Measurements from ENCODE around the gene GRID1. TPM values are rescaled to one million over a fixed set of nuclear protein-coding genes. Genes with fewer than 3 reads are reported as not detected.

The GRID1 gene
- total RNA-seq, 1 donor: not detected

DNA sequence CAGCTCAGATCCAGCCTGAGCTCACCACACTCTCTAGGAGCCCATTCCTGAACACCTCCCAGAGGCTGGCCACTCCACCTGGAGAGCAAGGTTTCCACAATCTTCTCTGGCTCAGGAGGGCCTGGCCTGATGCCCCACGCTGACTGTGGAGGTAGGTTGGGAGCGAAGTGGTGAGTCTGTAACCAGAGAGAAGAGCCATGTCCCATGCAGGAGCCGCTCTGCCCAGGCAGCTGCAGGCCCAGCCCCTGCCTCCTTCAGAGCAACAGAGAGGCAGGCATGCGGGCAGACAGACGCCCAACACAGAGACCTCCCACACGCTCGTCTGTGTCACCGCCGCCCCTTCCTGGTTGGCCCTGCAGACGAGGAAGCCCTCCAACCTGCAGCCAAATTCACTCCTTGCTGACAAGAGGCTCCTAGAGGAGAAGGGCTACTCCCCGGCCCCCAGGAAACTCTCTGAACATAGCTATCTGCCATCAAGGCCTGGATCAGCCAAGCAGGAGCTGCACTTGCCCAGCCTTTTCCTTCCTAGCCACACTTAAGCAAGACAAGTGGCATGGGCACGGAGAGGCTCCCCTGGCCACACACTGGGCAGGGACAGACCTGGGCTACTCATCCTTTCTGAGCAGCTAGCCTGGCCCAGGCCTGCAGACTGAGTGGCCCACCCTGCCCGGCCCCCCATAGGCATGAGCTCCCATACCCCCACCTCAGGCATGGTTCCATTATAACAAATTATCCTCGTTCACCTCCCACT, 101.9 kb downstream of the GRID1 start:
- TF ChIP-seq, protein P1, sequence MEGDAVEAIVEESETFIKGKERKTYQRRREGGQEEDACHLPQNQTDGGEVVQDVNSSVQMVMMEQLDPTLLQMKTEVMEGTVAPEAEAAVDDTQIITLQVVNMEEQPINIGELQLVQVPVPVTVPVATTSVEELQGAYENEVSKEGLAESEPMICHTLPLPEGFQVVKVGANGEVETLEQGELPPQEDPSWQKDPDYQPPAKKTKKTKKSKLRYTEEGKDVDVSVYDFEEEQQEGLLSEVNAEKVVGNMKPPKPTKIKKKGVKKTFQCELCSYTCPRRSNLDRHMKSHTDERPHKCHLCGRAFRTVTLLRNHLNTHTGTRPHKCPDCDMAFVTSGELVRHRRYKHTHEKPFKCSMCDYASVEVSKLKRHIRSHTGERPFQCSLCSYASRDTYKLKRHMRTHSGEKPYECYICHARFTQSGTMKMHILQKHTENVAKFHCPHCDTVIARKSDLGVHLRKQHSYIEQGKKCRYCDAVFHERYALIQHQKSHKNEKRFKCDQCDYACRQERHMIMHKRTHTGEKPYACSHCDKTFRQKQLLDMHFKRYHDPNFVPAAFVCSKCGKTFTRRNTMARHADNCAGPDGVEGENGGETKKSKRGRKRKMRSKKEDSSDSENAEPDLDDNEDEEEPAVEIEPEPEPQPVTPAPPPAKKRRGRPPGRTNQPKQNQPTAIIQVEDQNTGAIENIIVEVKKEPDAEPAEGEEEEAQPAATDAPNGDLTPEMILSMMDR (IDR thresholded peaks at IDR 0.05; ENCODE audit: insufficient read depth, low read depth, low read length): no peak
- no peak overlapping the region for H3K4me3 ChIP-seq (ENCODE audit: low read depth, low read length)
- DNase-seq (ENCODE audit: low read depth): no peak

DNA sequence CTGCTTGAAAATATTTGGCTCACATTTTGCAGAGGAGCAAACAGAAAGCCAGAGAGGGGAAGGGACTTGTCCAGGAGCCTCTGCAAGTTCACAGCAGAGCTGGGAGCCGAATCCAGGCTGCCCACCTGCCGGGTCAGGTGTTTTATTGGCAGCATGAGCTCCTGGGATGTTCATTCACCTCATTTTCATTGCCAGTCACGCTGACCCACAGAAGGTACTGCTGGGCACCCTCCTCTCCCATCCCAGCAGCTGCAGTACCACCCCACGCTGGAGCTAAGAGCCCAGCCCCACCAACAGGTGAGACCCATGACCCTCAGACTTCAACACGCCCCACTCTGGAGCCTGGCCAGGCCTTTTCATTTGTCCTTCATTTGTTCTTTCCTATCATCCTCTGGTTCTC, 102.7 kb downstream of the GRID1 start:
- H3K4me3 ChIP-seq (ENCODE audit: low read depth, low read length): no peak overlapping the region
- no peak for DNase-seq (ENCODE audit: low read depth)
- TF ChIP-seq, protein P1 (IDR thresholded peaks at IDR 0.05; ENCODE audit: insufficient read depth, low read depth, low read length): no peak

GRCh38 chr10:86263209-86263608, 103.4 kb downstream of the GRID1 start:
- DNase-seq (ENCODE audit: low read depth): no peak
- TF ChIP-seq, protein P1 (IDR thresholded peaks at IDR 0.05; ENCODE audit: insufficient read depth, low read depth, low read length): no peak
- no peak overlapping the region for H3K4me3 ChIP-seq (ENCODE audit: low read depth, low read length)

GRCh38 chr10:86262688-86263181, 103.9 kb downstream of the GRID1 start:
- TF ChIP-seq, protein P1 (IDR thresholded peaks at IDR 0.05; ENCODE audit: insufficient read depth, low read depth, low read length): no peak
- DNase-seq (ENCODE audit: low read depth): no peak
- no peak overlapping the region for H3K4me3 ChIP-seq (ENCODE audit: low read depth, low read length)

DNA sequence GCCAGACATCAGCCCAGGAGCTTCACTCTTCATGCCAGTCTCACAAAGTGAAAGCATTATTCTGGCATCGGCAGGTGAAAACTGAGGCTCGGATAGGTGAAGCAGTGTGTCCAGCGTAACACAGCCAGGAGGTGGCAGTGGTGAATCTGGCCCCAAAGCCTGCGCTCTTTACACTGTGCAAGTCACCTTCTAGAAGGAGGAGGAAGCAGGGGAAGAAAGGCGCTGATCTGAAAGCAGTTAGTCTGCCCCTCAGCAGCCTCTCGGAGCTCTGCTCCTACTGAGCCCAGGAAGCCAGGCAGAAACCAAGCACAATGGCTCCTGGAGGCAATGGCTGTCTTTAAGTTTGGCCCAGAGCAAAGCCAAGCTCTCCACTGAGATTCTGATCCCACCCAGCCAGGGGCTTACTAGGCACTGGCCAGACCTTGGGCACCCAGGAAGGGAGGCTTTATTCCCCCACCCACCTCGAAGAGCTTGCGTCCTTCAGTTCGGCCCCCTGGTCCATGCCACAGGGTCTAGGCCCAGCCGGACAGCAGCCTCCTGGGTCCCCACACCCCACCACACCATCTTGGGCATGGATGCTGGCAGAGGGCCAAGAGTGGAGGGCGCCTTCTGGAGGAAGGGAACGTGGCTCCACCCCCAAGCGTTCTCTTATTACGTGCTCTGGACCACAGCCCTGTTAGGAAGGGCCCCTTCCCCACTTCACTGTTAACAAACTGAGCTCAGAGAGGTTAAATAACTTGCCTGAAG, 104.5 kb downstream of the GRID1 start:
- no peak overlapping the region for H3K4me3 ChIP-seq (ENCODE audit: low read depth, low read length)
- TF ChIP-seq, protein P1 (IDR thresholded peaks at IDR 0.05; ENCODE audit: insufficient read depth, low read depth, low read length): no peak
- no peak for DNase-seq (ENCODE audit: low read depth)

GRCh38 chr10:86261470-86261869, 105.1 kb downstream of the GRID1 start:
- TF ChIP-seq, protein P1 (IDR thresholded peaks at IDR 0.05; ENCODE audit: insufficient read depth, low read depth, low read length): no peak
- no peak for DNase-seq (ENCODE audit: low read depth)
- no peak overlapping the region for H3K4me3 ChIP-seq (ENCODE audit: low read depth, low read length)

All from fibroblast of villous mesenchyme (primary cell).